Suprapubic skin (tissue), 4 donors: ENCODE results near the gene MCRIP2. TPM values are rescaled to one million over a fixed set of nuclear protein-coding genes. Genes with fewer than 3 reads are reported as not detected.

Experiments used
- DNase-seq, 2 donors: peaks; one replicate each; pipeline ENCODE4 v3.0.0-alpha.2; 2019; ENCODE audit warnings: low spot score in 2 of 2
- H3K27ac ChIP-seq: fragments of 200-600 bp; sonication (generic); one replicate; pipeline ENCODE4 v1.5.1; 2019
- H3K27me3 ChIP-seq: fragments of 200-600 bp; sonication (generic); one replicate; pipeline ENCODE4 v1.5.1; 2019
- H3K36me3 ChIP-seq: fragments of 200-600 bp; sonication (generic); one replicate; pipeline ENCODE4 v1.5.1; 2019
- H3K4me1 ChIP-seq: fragments of 200-600 bp; sonication (generic); one replicate; pipeline ENCODE4 v1.5.1; 2019
- H3K4me3 ChIP-seq: fragments of 200-600 bp; sonication (generic); one replicate; pipeline ENCODE4 v1.5.1; 2019; ENCODE audit warnings: mild to moderate bottlenecking
- H3K9me3 ChIP-seq: fragments of 200-600 bp; sonication (generic); one replicate; pipeline ENCODE4 v1.5.1; 2019
- CTCF ChIP-seq, 2 donors: fragments of 200-600 bp in 1 of 2; fragments of 450-650 bp in 1 of 2; sonication (generic) in 1 of 2; IDR thresholded peaks; one replicate each; pipeline ENCODE4 v1.5.1; 2016 to 2019; ENCODE audit warnings: antibody characterized with exemption in 2 of 2, mild to moderate bottlenecking in 1 of 2, moderate library complexity in 1 of 2
- EP300 ChIP-seq: sonication (generic); formaldehyde crosslinking; IDR thresholded peaks from one replicate; pipeline ENCODE4 v1.6.1; 2017; ENCODE audit warnings: antibody characterized with exemption
- POLR2A ChIP-seq, 2 donors: fragments of 450-650 bp; IDR thresholded peaks; one replicate each; pipeline ENCODE4 v1.6.1; 2017; ENCODE audit warnings: antibody characterized with exemption in 2 of 2, mild to moderate bottlenecking in 2 of 2, moderate library complexity in 2 of 2
- POLR2AphosphoS5 ChIP-seq, 3 donors: sonication (generic); formaldehyde crosslinking; IDR thresholded peaks; one replicate each; pipeline ENCODE4 v1.6.1; 2017; ENCODE audit warnings: antibody characterized with exemption in 3 of 3
- WGBS: methylation state at CpG from one replicate; pipeline ENCODE4 v1.1.5; 2018; 5-methylcytosine and 5-hydroxymethylcytosine counted together
- total RNA-seq, 4 donors: library from RNA; depleted of rRNA; stranded (reverse); fragments of >200 nt; gene quantifications; one replicate each; pipeline ENCODE4 v1.1.0, GENCODE V29; 2016

MCRIP2 gene
- total RNA-seq, 4 donors from 2014 or later: 10.3 to 29.8 (median 24.2) TPM

GRCh38 chr16:648781-649589 lies 7.4 kb downstream of the MCRIP2 start, which contains the start of gene WDR90:
WDR90 (plus strand) TSS chr16:649365; CDS start chr16:649417, 52 bp downstream.
- H3K27me3 ChIP-seq: no peaks in the 10 kb centered on the region
- 0% methylated on average over 26 of the region's 91 CpGs for WGBS
- peaks cover 51% of the 10 kb centered on the region for H3K4me1 ChIP-seq
- peak; percentile 96 to 97 for DNase-seq
- H3K4me3 ChIP-seq: peak within 1 kb of the TSS; percentile 73
- H3K9me3 ChIP-seq: no peaks in the 10 kb centered on the region
- H3K27ac ChIP-seq: peak within 1 kb of the TSS; percentile 64
- peak in 1 of 2 donors; percentile 17 for TF ChIP-seq POLR2A (IDR thresholded peaks at IDR 0.05)
- peak in 2 of 3 donors; percentile 85 to 93 for TF ChIP-seq POLR2AphosphoS5 (IDR thresholded peaks at IDR 0.05)
- no peak for TF ChIP-seq EP300
- TF ChIP-seq CTCF (IDR thresholded peaks at IDR 0.05): no peak
- H3K36me3 ChIP-seq: peaks cover 12% of the 10 kb centered on the region

DNA sequence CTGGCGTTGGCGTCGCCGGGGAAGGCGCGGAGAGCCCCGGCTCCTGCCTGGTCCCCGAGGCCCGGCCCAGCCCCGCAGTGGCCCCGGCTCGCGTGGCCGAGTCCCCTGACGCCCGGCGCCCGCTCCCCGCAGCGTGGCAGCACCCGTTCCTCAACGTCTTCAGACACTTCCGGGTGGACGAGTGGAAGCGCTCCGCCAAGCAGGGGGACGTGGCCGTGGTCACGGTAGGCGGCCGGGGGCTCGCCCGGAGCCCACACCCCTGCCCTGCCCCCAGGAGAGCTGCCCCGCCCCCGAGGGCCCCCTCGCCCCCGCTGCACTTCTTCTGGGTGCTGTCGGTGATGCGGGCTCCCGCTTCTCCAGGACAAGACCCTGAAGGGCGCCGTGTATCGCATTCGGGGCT lies 8.0 kb downstream of the MCRIP2 start:
- no peaks in the 10 kb centered on the region for H3K9me3 ChIP-seq
- TF ChIP-seq EP300 (no peak), CTCF (IDR thresholded peaks at IDR 0.05) (no peak)
- WGBS: no CpG with 5 or more reads among the region's 44 CpGs
- peaks cover 51% of the 10 kb centered on the region for H3K4me1 ChIP-seq
- peaks cover 12% of the 10 kb centered on the region for H3K36me3 ChIP-seq
- H3K27me3 ChIP-seq: no peaks in the 10 kb centered on the region
- no peak for DNase-seq
- H3K27ac ChIP-seq: peak overlapping the region; percentile 64
- H3K4me3 ChIP-seq: peak overlapping the region; percentile 73

DNA sequence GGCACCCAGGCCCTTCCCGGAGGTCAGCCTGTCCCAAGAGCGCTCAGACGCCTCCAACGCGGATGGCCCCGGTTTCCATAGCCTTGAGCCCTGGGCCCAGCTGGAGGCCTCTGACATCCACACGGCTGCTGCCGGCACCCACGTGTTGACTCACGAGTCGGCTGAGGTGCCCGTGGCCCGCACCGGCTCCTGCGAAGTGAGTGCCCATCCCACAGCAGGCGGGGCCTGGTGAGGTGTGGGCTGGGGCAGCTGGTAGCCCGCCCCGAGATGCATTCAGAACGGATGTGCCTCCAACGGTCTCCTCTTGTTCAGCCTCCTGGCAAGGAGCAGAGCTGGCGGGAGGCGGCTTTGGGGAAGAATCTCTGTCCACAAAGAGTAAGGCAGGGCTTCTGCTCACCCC lies 10.2 kb downstream of the MCRIP2 start:
- DNase-seq: no peak
- H3K9me3 ChIP-seq: no peaks in the 10 kb centered on the region
- TF ChIP-seq CTCF (IDR thresholded peaks at IDR 0.05) (no peak), POLR2A (IDR thresholded peaks at IDR 0.05) (no peak), EP300 (no peak), POLR2AphosphoS5 (IDR thresholded peaks at IDR 0.05) (no peak)
- no peaks in the 10 kb centered on the region for H3K27me3 ChIP-seq
- peaks cover 33% of the 10 kb centered on the region for H3K36me3 ChIP-seq
- peaks cover 38% of the 10 kb centered on the region for H3K4me1 ChIP-seq
- H3K4me3 ChIP-seq: no peak overlapping the region
- no peak overlapping the region for H3K27ac ChIP-seq
- WGBS: 100% methylated on average over 1 of the region's 22 CpGs

- TF ChIP-seq POLR2A (IDR thresholded peaks at IDR 0.05) (no peak), EP300 (no peak), CTCF (IDR thresholded peaks at IDR 0.05) (no peak)
- Histone ChIP-seq H3K9me3 (no peaks in the 10 kb centered on the region), H3K27ac (no peak overlapping the region), H3K36me3 (peaks cover 41% of the 10 kb centered on the region), H3K4me1 (peaks cover 30% of the 10 kb centered on the region), H3K27me3 (no peaks in the 10 kb centered on the region), H3K4me3 (no peak overlapping the region)
- no peak for DNase-seq
- 33% methylated on average over 1 of the region's 28 CpGs for WGBS
Measured at GRCh38 chr16:652454-653305, 11.1 kb downstream of the MCRIP2 start.

- Histone ChIP-seq H3K4me1 (peaks cover 16% of the 10 kb centered on the region), H3K9me3 (no peaks in the 10 kb centered on the region), H3K27ac (no peak overlapping the region), H3K4me3 (no peak overlapping the region), H3K27me3 (no peaks in the 10 kb centered on the region), H3K36me3 (peaks cover 55% of the 10 kb centered on the region)
- no peak for DNase-seq
- 94% methylated on average over 12 of the region's 12 CpGs for WGBS
- TF ChIP-seq EP300 (no peak), POLR2AphosphoS5 (IDR thresholded peaks at IDR 0.05) (no peak), CTCF (IDR thresholded peaks at IDR 0.05) (no peak), POLR2A (IDR thresholded peaks at IDR 0.05) (no peak)
Measured at GRCh38 chr16:654034-654433, 12.4 kb downstream of the MCRIP2 start.
